GM19099 (cell line): ENCODE results near the gene KRTAP13-2.

Experiments
- POLR2A ChIP-seq: IDR thresholded peaks from 3 replicates; pipeline ENCODE4 v1.6.1; 2011; ENCODE audit warnings: low read depth; ENCODE audit not compliant: insufficient read length; ENCODE audit errors: extremely low read depth

The KRTAP13-2 gene

GRCh38 chr21:30337772-30338171 is 34.3 kb downstream of the KRTAP13-2 start:
- no peak for TF ChIP-seq POLR2A

GRCh38 chr21:30337276-30337744 is 34.8 kb downstream of the KRTAP13-2 start, which contains the start of gene KRTAP27-1:
Gene KRTAP27-1, minus strand, starts transcription at chr21:30337694. Its CDS starts 26 bp downstream, at chr21:30337668.
- no peak for TF ChIP-seq POLR2A

GRCh38 chr21:30336596-30336995 is 35.5 kb downstream of the KRTAP13-2 start:
- TF ChIP-seq POLR2A = no peak

- TF ChIP-seq POLR2A = no peak
Measured at GRCh38 chr21:30333736-30334135, 38.3 kb downstream of the KRTAP13-2 start.

- TF ChIP-seq POLR2A = no peak
Measured at GRCh38 chr21:30332681-30333080, 39.4 kb downstream of the KRTAP13-2 start.

GRCh38 chr21:30329203-30329875 is 42.7 kb downstream of the KRTAP13-2 start:
- no peak for TF ChIP-seq POLR2A

GRCh38 chr21:30326390-30326789 is 45.7 kb downstream of the KRTAP13-2 start:
- no peak for TF ChIP-seq POLR2A
